Activated naive CD8-positive, alpha-beta T cell treated with anti-CD3 and anti-CD28 coated beads, Interleukin-2, amount 50 U/mL, for 16 hours (primary cell): Measurements from ENCODE around the gene PCED1A.

Experiments used
- DNase-seq: peaks from one replicate; pipeline ENCODE4 v3.0.0-alpha.2; 2020; ENCODE audit warnings: low read depth, low spot score

PCED1A gene

GRCh38 chr20:2840138-2840966 is at the start of gene PCED1A, which contains the start of gene VPS16:
TSS of gene PCED1A (minus strand) at chr20:2840655. CDS start at chr20:2839912, 743 bp downstream.
TSS of gene VPS16 (plus strand) at chr20:2840745. CDS start at chr20:2840775, 30 bp downstream.
- DNase-seq: peak; percentile 79

DNA sequence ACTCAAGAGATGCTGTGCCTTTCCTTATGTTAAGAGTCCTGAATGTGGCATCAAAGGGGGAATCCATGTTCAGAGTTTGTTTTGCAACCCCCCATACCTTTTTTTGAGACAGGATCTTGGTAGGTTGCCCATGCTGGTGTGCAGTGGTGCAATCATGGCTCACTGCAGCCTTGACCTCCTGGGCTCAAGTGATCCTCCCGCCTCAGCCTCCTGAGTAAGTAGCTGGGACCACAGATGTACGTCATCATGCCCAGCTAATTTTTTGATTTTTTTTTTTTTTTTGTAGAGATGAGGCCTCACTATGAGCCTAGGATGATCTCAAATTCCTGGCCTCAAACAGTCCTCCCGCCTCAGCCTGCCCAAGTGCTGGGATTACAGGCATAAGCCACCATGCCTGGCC is 49.3 kb upstream of the PCED1A start:
- DNase-seq: no peak

- DNase-seq: no peak
These were observed 48.8 kb upstream of the PCED1A start for GRCh38 chr20:2889209-2889608.

DNA sequence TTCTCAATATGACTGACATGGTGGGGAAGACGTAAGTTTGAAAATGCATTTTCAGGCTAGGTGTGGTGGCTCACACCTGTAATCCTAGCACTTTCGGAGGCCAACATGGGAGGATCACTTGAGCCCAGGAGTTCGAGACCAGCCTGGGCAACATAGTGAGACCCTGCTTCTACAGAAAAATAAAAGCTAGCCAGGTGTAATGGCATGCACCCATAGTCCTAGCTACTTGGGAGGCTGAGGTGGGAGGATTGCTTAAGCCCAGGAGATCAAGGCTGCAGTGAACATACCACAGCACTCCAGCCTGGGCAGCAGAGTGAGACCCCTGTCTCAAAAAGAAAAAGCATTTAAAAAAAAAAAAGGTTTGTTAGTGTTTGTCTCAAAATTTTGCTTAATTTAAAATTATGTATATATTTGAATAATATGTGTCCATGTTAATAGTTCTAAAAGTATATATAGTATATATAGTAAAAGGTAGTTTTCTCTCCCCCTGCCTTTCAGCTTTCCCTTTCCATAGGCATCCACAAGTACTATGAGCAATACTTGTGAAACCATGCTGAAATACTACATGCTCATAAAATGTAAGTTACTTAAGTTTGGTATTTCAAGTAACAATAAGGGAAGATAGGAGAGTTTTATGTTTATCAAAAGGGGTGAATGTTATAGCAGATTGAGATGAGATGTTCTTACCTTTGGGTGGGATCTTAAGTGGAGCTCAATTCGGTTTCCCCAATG is 47.9 kb upstream of the PCED1A start:
- DNase-seq: no peak

DNA sequence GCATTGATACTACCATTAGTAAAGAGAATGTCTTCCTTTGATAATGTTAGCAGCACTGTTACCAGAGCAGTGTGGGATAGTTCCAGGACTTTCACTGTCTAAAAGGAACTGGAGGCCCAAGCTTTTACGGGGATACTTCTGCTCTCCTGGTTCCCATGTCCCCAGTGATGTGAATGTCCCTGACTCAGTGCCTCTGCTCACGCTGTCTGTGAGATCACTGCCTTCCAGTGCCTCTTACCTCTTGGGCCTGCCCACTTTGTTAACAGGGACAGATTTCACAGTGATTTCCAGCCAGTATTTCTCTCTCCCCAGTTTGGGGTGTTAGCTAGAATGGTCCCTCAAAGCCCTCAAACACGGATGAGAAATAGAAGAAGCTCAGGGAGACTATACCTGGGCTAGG is 47.3 kb upstream of the PCED1A start:
- DNase-seq: no peak

DNA sequence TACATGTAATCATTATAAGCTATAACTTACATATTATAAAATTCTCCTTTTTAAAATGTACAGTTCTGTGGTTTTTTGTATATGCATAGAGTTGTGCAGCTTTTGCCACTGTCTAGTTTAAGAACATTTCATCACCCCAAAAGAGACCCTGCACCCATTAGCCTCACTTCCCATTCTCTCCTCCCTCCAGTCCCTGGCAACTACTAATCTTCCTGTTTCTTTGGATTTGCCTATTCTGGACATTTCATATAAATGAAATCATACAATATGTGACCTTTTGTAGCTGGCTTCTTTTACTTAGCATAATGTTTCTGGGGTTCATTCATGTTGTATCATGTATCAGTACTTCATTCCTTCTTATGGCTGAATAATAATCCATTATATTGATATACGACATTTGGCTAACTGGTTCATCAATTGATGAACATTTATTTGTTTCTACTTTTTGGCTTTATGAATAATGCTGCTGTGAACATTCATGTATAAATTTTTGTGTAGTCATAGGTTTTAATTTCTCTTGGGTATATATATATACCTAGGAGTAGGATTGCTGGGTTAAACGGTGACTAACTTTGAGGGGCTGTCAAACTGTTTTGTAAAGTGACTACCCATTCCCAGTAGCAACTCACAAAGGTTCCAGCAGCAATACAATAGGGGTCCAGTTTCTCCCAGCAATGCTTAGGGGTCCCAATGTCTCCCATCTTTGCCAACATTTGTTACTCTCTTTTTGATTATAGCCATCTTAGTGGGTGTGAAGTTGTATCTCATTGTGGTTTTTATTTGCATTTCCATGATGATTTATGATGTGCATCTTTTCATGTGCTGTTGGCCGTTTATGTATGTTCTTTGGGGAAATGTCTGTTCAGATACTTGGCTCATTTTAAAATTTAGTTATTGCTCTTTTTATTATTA is 43.5 kb upstream of the PCED1A start:
- DNase-seq: no peak

- DNase-seq: no peak
These were observed 40.2 kb upstream of the PCED1A start for GRCh38 chr20:2880650-2881049.

- no peak for DNase-seq
These were observed 38.7 kb upstream of the PCED1A start for GRCh38 chr20:2879146-2879545.

GRCh38 chr20:2878515-2878914 is 38.1 kb upstream of the PCED1A start:
- DNase-seq: no peak

- DNase-seq: no peak
These were observed 35.3 kb upstream of the PCED1A start for GRCh38 chr20:2875690-2876203.

DNA sequence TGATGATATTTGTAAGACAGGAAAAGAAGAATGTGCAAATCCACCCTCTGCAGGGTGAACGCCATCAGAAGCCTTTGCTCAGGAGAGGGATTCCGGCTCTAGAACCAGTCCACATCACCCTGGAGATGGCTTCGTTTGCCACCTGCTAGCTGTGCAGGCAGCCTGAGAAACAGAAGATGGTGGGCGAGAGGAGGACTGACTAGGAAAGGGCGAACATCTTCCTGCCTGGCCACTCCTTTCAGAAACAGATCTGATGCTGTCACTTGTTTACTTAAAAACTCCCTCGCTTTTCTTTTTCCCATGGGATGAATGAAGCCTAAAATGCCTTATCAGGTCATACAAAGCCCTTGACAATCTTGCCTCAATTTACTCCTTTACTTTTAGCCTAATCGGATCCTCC is 34.0 kb upstream of the PCED1A start:
- no peak for DNase-seq

- DNase-seq: peak; percentile 21
These were observed 33.2 kb upstream of the PCED1A start for GRCh38 chr20:2873747-2874041.

GRCh38 chr20:2873010-2873746 is 32.7 kb upstream of the PCED1A start, which contains the start of gene PTPRA:
TSS of gene PTPRA (plus strand) at chr20:2873481. CDS start at chr20:2964278, 90,797 bp downstream.
- peak; percentile 78 for DNase-seq

DNA sequence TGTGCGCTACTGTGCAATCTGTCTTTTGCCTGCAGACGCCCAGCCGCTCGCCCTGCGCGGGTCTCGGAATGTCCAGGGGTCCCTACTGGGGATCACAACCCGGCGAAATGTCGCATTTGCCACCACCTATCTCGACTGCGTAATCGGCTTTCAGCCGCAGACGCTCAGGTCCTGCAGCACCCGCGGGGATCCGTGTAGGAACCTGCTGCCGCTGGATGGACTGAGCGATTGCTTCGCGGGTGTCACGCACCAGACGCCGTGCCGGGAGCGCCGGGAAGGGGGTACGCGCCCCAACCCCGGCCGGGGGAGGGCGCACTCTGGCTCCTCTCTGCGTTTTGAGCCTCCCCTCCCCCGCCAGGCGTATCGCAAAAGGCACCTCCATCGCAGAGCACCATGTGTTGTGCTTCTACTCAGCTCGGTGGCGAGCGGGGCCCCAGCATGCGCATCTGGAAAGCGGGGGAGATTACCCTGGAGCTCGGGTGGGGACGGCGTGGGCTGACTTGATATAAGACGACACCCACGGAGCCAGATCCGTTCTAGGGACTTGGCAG is 32.1 kb upstream of the PCED1A start:
- peak; percentile 30 for DNase-seq

DNA sequence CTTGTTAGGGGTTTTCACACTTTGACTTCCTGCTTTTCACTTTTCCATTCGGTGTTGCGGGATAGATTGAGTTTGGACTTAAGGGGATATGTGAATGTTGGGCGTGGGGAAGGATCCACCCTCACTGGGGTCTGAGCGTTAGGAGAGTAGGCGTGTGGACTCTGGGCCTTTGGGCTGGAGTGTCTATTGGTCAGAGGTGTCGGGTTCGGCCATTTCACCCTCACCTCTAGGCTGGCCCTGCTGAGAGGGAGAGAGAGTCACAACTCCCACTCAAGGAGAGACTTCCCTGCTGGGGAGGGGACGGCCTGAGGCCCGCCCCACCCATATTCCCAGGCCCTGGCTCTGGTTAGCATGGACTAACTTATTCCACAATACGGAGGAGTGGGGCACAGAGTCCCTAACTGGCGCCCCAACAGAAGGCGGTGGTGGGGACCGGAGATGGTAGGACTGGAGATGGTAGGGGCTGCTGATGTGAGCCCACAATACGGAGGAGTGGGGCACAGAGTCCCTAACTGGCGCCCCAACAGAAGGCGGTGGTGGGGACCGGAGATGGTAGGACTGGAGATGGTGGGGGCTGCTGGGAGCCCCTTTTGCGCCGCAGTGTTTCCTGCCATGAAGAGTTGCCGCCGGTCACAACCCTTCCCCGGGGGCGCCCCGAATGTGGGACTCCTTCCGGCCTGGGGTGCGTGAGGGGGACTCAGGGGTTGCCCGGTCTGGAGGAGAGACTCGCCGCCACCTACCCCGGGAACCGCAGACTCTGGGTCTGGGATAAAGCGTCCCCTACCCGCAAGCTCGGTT is 31.4 kb upstream of the PCED1A start:
- no peak for DNase-seq

DNA sequence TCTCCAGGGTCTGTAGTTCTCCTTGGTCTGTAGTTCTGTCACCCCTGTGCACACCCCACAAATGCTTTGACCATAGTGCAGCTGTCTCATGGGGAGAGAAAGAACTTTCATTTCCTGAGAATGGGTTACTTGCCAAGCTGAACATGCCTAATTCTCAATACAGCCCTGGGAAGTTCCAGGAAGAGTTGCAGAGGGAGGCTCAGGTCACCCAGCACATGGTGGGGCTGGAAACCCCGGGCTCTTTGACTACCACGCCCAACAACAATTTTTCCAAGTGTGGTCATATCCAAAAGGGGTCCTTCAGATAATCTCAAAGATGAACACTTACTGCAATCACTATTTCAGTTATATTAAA is 30.6 kb upstream of the PCED1A start:
- no peak for DNase-seq

DNA sequence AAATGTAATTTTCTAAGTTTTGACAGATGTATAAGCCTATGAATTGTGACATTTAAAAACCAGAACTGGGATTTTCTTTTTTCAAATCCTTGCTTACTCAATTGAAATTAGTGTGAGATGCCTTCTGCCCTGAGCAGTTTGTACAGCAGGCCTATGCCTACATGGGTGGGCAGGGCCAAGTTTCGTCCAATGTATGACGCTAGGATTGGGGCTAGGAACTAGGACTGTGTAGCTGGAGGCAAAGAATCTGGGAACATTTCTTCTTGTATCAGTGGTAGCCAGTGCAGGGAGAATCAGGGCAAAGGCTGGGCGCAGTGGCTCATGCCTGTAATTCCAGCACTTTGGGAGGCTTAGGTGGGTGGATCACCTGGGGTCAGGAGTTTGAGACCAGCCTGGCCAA is 28.9 kb upstream of the PCED1A start:
- DNase-seq: no peak

DNA sequence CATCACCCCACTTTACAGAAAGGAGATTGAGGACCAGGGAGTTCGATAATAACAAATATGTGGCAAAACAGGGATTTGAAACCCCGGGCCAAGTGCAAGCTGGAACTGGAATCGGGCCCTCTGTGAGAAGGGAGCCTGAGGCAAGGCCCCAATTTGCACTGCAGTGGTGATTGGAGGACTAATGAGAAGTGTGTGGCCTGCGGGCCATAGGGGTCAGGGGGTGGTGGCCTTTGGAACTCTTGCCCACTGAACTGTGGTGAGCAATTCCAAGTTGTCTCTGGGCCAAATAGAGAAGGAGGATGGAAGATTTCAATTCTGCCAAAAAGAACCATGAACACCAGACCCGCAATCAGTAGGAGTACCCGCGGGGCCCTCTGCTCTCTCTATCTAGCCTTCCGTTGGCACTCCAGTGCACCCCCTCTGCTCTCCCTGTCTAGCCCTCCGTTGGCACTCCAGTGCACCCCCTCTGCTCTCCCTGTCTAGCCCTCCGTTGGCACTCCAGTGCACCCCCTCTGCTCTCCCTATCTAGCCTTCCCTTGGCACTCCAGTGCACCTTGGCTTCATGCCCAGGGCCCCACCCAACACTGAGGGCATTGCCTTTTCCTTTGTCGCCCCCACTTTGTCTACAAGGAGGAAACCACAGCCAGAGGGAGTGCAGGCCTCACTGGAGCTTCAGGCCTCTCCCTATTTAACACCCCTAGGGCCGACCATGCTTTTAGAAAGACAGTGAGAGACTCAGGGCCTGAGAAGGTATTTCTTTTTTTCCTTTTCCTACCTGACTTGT is 26.8 kb upstream of the PCED1A start:
- DNase-seq: no peak

GRCh38 chr20:2866236-2866635 is 25.8 kb upstream of the PCED1A start:
- no peak for DNase-seq
